ENCODE results near the gene AKAP4.

DNA sequence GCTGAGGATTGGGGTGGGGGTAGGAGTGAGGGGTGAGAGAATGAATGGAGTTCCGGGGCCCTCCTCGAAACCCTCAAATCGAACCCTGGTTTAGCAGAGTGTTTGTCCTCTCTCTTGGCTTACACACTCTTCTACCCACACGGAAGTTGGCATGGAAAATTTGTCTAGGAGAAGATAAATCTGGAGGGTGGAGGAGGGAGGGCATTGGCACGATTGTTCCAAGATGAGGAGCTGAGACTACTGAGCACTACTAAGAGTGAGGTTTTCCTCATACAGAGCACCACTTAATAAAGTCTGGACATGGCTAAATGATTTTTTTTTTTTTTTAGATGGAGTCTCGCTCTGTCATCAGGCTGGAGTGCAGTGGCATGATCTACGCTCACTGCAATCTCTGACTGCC lies 33.4 kb downstream of the AKAP4 start:
- TF ChIP-seq CTCF (IDR thresholded peaks at IDR 0.05; ENCODE audit: insufficient read depth, low read length, poor library complexity, severe bottlenecking): no peak
- no peak for TF ChIP-seq EZH2phosphoT487 (conservative IDR thresholded peaks at IDR 0.05; ENCODE audit: low read length)
